HepG2 (cell line): ENCODE results near the gene PIEZO1. TPM values are rescaled to one million over a fixed set of nuclear protein-coding genes. Genes with fewer than 3 reads are reported as not detected.

Experiments used
- ATAC-seq: fragments of 200-7000 bp; cut with Tn5 transposase; 3 replicates; pipeline ENCODE4 v1.9.1; 2020; ENCODE audit warnings: mild to moderate bottlenecking, moderate library complexity
- BruUV-seq: library from RNA; stranded (reverse); fragments of 400-500 nt; replicated peaks from 2 replicates; lab custom pipeline; 2021; lab: Mats Ljungman, UMichigan
- CTCF ChIA-PET: fragments of 300-600 bp; formaldehyde crosslinking; extraction: SDS; loops from one replicate; lab custom pipeline; 2021; ENCODE audit warnings: low total read pairs, inconsistent platforms, low intra/inter-chr PET ratio; lab: Yijun Ruan, JAX
- POLR2A ChIA-PET: fragments of 350-600 bp; sonication (Branson Sonifier 250); formaldehyde crosslinking; loops from one replicate; lab custom pipeline; 2020; ENCODE audit warnings: antibody characterized with exemption, inconsistent platforms; lab: Yijun Ruan, JAX
- DNase-seq: peaks from one replicate; pipeline ENCODE4 v3.0.0-alpha.2; 2015; ENCODE audit warnings: low spot score
- FAIRE-seq: peaks from 3 replicates; lab custom pipeline; 2011; peaks lifted over from hg19 to GRCh38; lab: Jason Lieb, UNC
- H2AFZ ChIP-seq: one replicate; pipeline ENCODE4 v1.6.1; 2011; ENCODE audit warnings: low read length, inconsistent platforms
- H3K27ac ChIP-seq: fragments of 300-600 bp; 3 replicates; pipeline ENCODE4 v1.8.0; 2011; ENCODE audit warnings: mixed run types, mild to moderate bottlenecking, mixed read lengths, low read length, inconsistent platforms; ENCODE audit not compliant: insufficient read depth; ENCODE audit errors: extremely low read length
- H3K27me3 ChIP-seq, 2 experiments: fragments of 200-600 bp in 1 of 2; 2 replicates in 1 of 2; 3 replicates in 1 of 2; pipeline versions ENCODE4 v1.6.0 to v1.8.0; 2011; ENCODE audit warnings: low read length in 2 of 2, mild to moderate bottlenecking in 2 of 2, moderate library complexity in 2 of 2, inconsistent platforms in 1 of 2; ENCODE audit not compliant: insufficient read depth in 2 of 2, control insufficient read depth in 1 of 2
- H3K36me3 ChIP-seq, 2 experiments: fragments of 200-600 bp in 1 of 2; replicated peaks in 1 of 2; 2 replicates in 1 of 2; 3 replicates in 1 of 2; pipeline versions ENCODE4 v1.5.1 to v1.8.0; 2011; ENCODE audit warnings: low read length in 2 of 2, inconsistent platforms in 1 of 2; ENCODE audit not compliant: insufficient read depth in 2 of 2, control insufficient read depth in 1 of 2
- H3K4me1 ChIP-seq: 2 replicates; pipeline ENCODE4 v1.5.1; 2012; ENCODE audit warnings: low read length, inconsistent platforms; ENCODE audit not compliant: insufficient read depth
- H3K4me2 ChIP-seq: 2 replicates; pipeline ENCODE4 v1.6.0; 2011; ENCODE audit warnings: low read depth, low read length, inconsistent platforms
- H3K4me3 ChIP-seq, 3 experiments: fragments of 200-600 bp in 1 of 3; sonication (generic), shearing (Covaris generic) in 1 of 3; replicated peaks in 1 of 3; 2 replicates each; pipeline ENCODE4 v1.5.1; 2011 to 2016; ENCODE audit warnings: low read length in 3 of 3, inconsistent platforms in 2 of 3, low read depth in 2 of 3, mild to moderate bottlenecking in 2 of 3, control low read depth in 1 of 3, mixed read lengths in 1 of 3; ENCODE audit not compliant: insufficient read depth in 1 of 3
- H3K79me2 ChIP-seq: one replicate; pipeline ENCODE4 v1.6.1; 2011; ENCODE audit warnings: low read length, inconsistent platforms; ENCODE audit not compliant: insufficient read depth
- H3K9ac ChIP-seq: 2 replicates; pipeline ENCODE4 v1.6.0; 2011; ENCODE audit warnings: mild to moderate bottlenecking, low read depth, low read length, inconsistent platforms; ENCODE audit not compliant: insufficient read depth
- H3K9me3 ChIP-seq: 2 replicates; pipeline ENCODE4 v1.5.1; 2012; ENCODE audit warnings: mild to moderate bottlenecking, low read length
- H4K20me1 ChIP-seq: 2 replicates; pipeline ENCODE4 v1.6.0; 2011; ENCODE audit warnings: inconsistent platforms, mild to moderate bottlenecking, low read length, moderate library complexity; ENCODE audit not compliant: insufficient read depth
- AGO2 ChIP-seq: fragments of 200-400 bp; formaldehyde crosslinking; optimal IDR thresholded peaks from 2 replicates; pipeline ENCODE3; 2017; ENCODE audit warnings: mild to moderate bottlenecking, low read depth, low read length, moderate library complexity
- AKAP8 ChIP-seq: sonication (generic); formaldehyde crosslinking; IDR thresholded peaks from 2 replicates; pipeline ENCODE4 v1.5.1; 2020; ENCODE audit warnings: mild to moderate bottlenecking, missing genetic modification reagents
- CEBPB ChIP-seq: IDR thresholded peaks from 2 replicates; pipeline ENCODE4 v1.6.1; 2011; ENCODE audit warnings: low read depth, low read length, improper control_type of control experiment, borderline replicate concordance
- KDM5B ChIP-seq: sonication (generic); formaldehyde crosslinking; IDR thresholded peaks from 2 replicates; pipeline ENCODE4 v1.4.0; 2020; ENCODE audit warnings: missing genetic modification reagents, mild to moderate bottlenecking, borderline replicate concordance
- MXD1 ChIP-seq: sonication (generic); formaldehyde crosslinking; IDR thresholded peaks from 2 replicates; pipeline ENCODE4 v1.4.0; 2020; ENCODE audit warnings: mild to moderate bottlenecking, missing genetic modification reagents
- RAD51 ChIP-seq: fragments of 450-650 bp; IDR thresholded peaks from 2 replicates; pipeline ENCODE4 v1.6.1; 2016; ENCODE audit warnings: borderline replicate concordance
- SNAPC5 ChIP-seq: sonication (generic); formaldehyde crosslinking; IDR thresholded peaks from 2 replicates; pipeline ENCODE4 v1.8.1; 2023; ENCODE audit warnings: mild to moderate bottlenecking, missing genetic modification reagents, borderline replicate concordance
- SRSF1 ChIP-seq: fragments of 200-400 bp; formaldehyde crosslinking; optimal IDR thresholded peaks from 2 replicates; pipeline ENCODE3; 2017; ENCODE audit warnings: mild to moderate bottlenecking, low read depth, low read length, moderate library complexity
- STAT5B ChIP-seq: sonication (generic); formaldehyde crosslinking; IDR thresholded peaks from 2 replicates; pipeline ENCODE4 v1.4.0; 2020; ENCODE audit warnings: missing genetic modification reagents
- TFDP1 ChIP-seq: IDR thresholded peaks from 2 replicates; pipeline ENCODE4 v1.6.1; 2016; ENCODE audit warnings: missing compliant biosample characterization, missing genetic modification reagents, borderline replicate concordance
- ZNF333 ChIP-seq: sonication (generic); formaldehyde crosslinking; IDR thresholded peaks from 2 replicates; pipeline ENCODE4 v1.4.0; 2020; ENCODE audit warnings: mild to moderate bottlenecking, missing genetic modification reagents, borderline replicate concordance
- ZNF362 ChIP-seq: sonication (generic); formaldehyde crosslinking; IDR thresholded peaks from 2 replicates; pipeline ENCODE4 v1.4.0; 2020; ENCODE audit warnings: missing genetic modification reagents, mild to moderate bottlenecking, borderline replicate concordance
- ZNF616 ChIP-seq: sonication (generic); formaldehyde crosslinking; IDR thresholded peaks from 2 replicates; pipeline ENCODE4 v1.5.0; 2020; ENCODE audit warnings: low read depth, mild to moderate bottlenecking, missing genetic modification reagents
- ZNF687 ChIP-seq: sonication (generic); formaldehyde crosslinking; IDR thresholded peaks from 2 replicates; pipeline ENCODE4 v1.5.1; 2020; ENCODE audit warnings: mild to moderate bottlenecking, missing genetic modification reagents, moderate library complexity
- ZNF768 ChIP-seq: sonication (generic); formaldehyde crosslinking; IDR thresholded peaks from 2 replicates; pipeline ENCODE4 v1.4.0; 2020; ENCODE audit warnings: missing genetic modification reagents
- WGBS: methylation state at CpG from one replicate; pipeline ENCODE4 v1.1.6; 2017; ENCODE audit warnings: low lambda C conversion rate; 5-methylcytosine and 5-hydroxymethylcytosine counted together
- in situ Hi-C: cut with HindIII; loops from 2 replicates; pipeline ENCODE4 v1.10.0; 2017; ENCODE audit warnings: low pct_unique_long_range_greater_than_20kb; ENCODE audit not compliant: extremely low pct_ligation_motif_present
- intact Hi-C: fragments of 100-400 bp; cut with micrococcal nuclease; formaldehyde crosslinking; loops from one replicate; pipeline ENCODE4 v1.10.0; 2022; ENCODE audit not compliant: unreplicated experiment
- polyA plus RNA-seq, 8 experiments: library from polyadenylated mRNA; depleted of rRNA in 3 of 8; stranded (reverse) in 7 of 8; unstranded in 1 of 8; fragments of >200 nt; fragmentation: Illumina TruSeq in 4 of 8; extraction: Trizol in 4 of 8; gene quantifications; 2 replicates each; pipeline versions ENCODE4 v1.2.1 to v1.2.3, GENCODE V29; 2011 to 2016; ENCODE audit warnings: low read depth in 4 of 8, missing spikeins in 1 of 8, mixed read lengths in 1 of 8; ENCODE audit not compliant: insufficient read depth in 1 of 8
- total RNA-seq, 5 experiments: library from RNA; depleted of rRNA; stranded (reverse); fragments of >200 nt; fragmentation: Illumina TruSeq; extraction: Trizol; gene quantifications; 2 replicates each; pipeline ENCODE4 v1.2.3, GENCODE V29; 2016; ENCODE audit warnings: low read depth in 1 of 5

The PIEZO1 gene
- total and polyA plus RNA-seq, 2 of the 13 experiments (the other 11 are each of a cell fraction or from before 2014, with no cell fraction given), result 67.9 to 85.0 TPM

- no peaks in the 10 kb centered on the region for H3K36me3 ChIP-seq
- H3K27ac ChIP-seq, result no peak overlapping the region
- H3K4me2 ChIP-seq, result peak overlapping the region; percentile 18; the same call in 1 of the 2 replicates
- H3K27me3 ChIP-seq, result peaks cover 0 to 5% of the 10 kb centered on the region in 2 experiments; a peak in 1 of 5 replicates
- H3K4me1 ChIP-seq, result peaks cover 31% of the 10 kb centered on the region
- H3K9me3 ChIP-seq, result no peaks in the 10 kb centered on the region
- BruUV-seq, result no TSS peak
- in situ Hi-C loops (loop anchor here (5.0 kb wide), 1 partner anchor 349 kb away; no protein-coding TSS in a partner anchor), intact Hi-C loops (loop anchor here (5.0 kb wide), 2 partner anchors 39 to 349 kb away; partner anchors contain the start of genes GALNS and TRAPPC2L)
- CTCF ChIA-PET, result no interaction called here
- WGBS, result 35% methylated on average over 22 of the region's 40 CpGs
- no peak overlapping the region; a peak in 1 of 6 replicates for H3K4me3 ChIP-seq
- ATAC-seq (peak; percentile 3), FAIRE-seq (peak; percentile 4), DNase-seq (no peak)
- H3K9ac ChIP-seq, result no peak overlapping the region
- H3K79me2 ChIP-seq, result no peaks in the 10 kb centered on the region
- no peaks in the 10 kb centered on the region for H4K20me1 ChIP-seq
- no peak overlapping the region for H2AFZ ChIP-seq
- POLR2A ChIA-PET, result interaction anchor here (1.0 to 1.2 kb wide), 2 partner anchors 24 to 59 kb away, joined by 3 read pairs; no protein-coding TSS in a partner anchor
- TF ChIP-seq RAD51, result no peak
- peak; percentile 13; the same call in 1 of the 2 replicates for TF ChIP-seq ZNF768
- TF ChIP-seq CEBPB, result no peak
- peak; percentile 81 for TF ChIP-seq AGO2
- TF ChIP-seq TFDP1 (CRISPR knock-in tag), result peak; percentile 16; the same call in 1 of the 2 replicates
- peak; percentile 42; the same call in 1 of the 2 replicates for TF ChIP-seq KDM5B (CRISPR knock-in tag)
- TF ChIP-seq MXD1 (CRISPR knock-in tag), result 0 out of 2 replicates have a peak, but pooled peaks have one; percentile 45
- TF ChIP-seq ZNF362 (CRISPR knock-in tag), result no peak
- TF ChIP-seq ZNF687 (CRISPR knock-in tag), result peak; percentile 53
- no peak for TF ChIP-seq STAT5B (CRISPR knock-in tag)
- peak; percentile 78 for TF ChIP-seq ZNF333 (CRISPR knock-in tag)
- TF ChIP-seq SRSF1, result peak; percentile 13
- TF ChIP-seq SNAPC5 (CRISPR knock-in tag), result no peak
- TF ChIP-seq AKAP8 (CRISPR knock-in tag), result peak; percentile 35; the same call in 1 of the 2 replicates
- TF ChIP-seq ZNF616 (CRISPR knock-in tag), result no peak
Observed at GRCh38 chr16:88817785-88818574, 33.0 kb upstream of the PIEZO1 start.
